SU-DHL-6 (cell line): ENCODE data around the gene FAXDC2.

Source experiments
- EZH2phosphoT487 ChIP-seq: fragments of 200-600 bp; sonication (generic), shearing (Covaris generic); conservative IDR thresholded peaks from 2 replicates; pipeline ENCODE4 v1.6.1; 2018; ENCODE audit warnings: mild to moderate bottlenecking, antibody characterized with exemption, low read length, moderate library complexity, mixed read lengths
- TF ChIP-seq, protein P1 (sequence below): fragments of 200-600 bp; sonication (generic); IDR thresholded peaks from one replicate; pipeline ENCODE4 v1.5.1; 2017; ENCODE audit warnings: antibody characterized with exemption, mild to moderate bottlenecking, low read length, moderate library complexity; ENCODE audit not compliant: insufficient read depth, poor library complexity, severe bottlenecking

DNA sequence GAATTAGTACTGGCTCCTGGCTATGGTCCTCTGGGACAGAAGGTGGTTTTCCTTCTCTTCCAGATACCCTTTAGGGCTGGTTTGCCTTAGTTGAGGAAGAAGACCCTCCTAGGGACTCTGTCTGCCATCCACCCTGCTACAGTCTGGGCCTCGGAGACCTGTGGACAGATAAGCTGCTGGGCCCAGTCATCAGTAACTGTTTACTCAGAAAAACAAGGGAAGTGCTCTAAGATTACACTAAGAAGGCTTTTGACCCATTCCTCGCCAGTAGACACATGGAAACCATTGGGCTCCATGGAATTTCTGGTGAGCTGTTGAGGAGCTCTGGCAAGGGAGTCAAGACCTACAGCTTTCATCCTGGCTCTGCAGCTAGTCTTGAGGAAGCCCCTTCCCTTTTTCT is 64.0 kb downstream of the FAXDC2 start:
- TF ChIP-seq, protein P1, sequence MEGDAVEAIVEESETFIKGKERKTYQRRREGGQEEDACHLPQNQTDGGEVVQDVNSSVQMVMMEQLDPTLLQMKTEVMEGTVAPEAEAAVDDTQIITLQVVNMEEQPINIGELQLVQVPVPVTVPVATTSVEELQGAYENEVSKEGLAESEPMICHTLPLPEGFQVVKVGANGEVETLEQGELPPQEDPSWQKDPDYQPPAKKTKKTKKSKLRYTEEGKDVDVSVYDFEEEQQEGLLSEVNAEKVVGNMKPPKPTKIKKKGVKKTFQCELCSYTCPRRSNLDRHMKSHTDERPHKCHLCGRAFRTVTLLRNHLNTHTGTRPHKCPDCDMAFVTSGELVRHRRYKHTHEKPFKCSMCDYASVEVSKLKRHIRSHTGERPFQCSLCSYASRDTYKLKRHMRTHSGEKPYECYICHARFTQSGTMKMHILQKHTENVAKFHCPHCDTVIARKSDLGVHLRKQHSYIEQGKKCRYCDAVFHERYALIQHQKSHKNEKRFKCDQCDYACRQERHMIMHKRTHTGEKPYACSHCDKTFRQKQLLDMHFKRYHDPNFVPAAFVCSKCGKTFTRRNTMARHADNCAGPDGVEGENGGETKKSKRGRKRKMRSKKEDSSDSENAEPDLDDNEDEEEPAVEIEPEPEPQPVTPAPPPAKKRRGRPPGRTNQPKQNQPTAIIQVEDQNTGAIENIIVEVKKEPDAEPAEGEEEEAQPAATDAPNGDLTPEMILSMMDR: no peak
- TF ChIP-seq EZH2phosphoT487: no peak
